NCI-H2196 (cell line): ENCODE results near the gene RNF123.

ENCODE experiments used
- DNase-seq: peaks from one replicate; lab custom pipeline; 2025; ENCODE audit not compliant: unreplicated experiment; lab: John Stamatoyannopoulos, UW

RNF123 gene

GRCh38 chr3:49658711-49659110 lies 30.6 kb upstream of the RNF123 start:
- no peak for DNase-seq

DNA sequence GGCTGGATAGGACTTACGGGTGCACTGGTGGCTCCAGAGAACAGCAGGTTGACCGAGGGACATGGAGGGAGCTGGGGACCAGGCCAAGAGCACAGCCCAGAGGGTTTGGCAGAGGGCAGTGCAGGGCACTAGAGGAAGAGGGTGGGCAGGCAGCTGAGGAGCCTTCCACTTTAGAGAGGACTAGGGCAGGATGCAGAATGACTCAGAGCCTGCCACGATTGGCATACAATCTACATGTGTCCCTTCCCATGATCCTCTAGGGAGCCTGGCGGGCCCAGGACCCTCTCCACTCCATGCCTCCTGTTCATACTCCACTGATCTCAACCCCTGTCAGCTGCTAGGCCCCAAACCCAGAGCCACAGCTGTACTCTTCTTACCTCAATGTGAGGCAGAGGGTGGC lies 29.6 kb upstream of the RNF123 start:
- no peak for DNase-seq

DNA sequence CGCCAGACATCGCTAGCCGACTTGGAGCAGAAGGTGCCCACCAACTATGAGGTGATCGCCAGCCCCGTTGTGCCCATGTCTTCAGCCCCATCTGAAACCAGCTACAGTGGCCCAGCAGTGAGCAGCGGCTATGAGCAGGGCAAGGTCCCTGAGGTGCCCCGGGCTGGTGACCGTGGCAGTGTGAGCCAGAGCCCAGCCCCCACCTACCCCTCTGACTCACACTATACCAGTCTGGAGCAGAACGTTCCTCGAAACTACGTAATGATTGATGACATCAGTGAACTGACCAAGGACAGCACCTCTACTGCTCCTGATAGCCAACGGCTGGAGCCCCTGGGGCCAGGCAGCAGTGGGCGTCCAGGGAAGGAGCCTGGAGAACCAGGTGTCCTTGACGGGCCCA lies 28.1 kb upstream of the RNF123 start:
- DNase-seq, result no peak

DNA sequence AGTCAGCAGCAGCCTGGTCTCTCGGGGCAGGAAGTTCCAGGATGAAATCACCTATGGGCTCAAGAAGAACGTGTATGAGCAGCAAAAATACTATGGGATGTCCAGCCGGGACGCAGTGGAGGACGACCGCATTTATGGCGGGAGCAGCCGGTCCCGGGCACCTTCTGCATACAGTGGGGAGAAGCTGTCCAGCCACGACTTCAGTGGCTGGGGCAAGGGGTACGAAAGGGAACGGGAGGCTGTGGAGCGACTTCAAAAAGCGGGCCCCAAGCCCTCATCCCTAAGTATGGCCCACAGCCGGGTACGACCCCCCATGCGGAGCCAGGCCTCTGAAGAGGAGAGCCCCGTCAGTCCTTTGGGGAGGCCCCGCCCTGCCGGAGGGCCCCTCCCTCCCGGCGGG lies 27.3 kb upstream of the RNF123 start:
- no peak for DNase-seq

DNA sequence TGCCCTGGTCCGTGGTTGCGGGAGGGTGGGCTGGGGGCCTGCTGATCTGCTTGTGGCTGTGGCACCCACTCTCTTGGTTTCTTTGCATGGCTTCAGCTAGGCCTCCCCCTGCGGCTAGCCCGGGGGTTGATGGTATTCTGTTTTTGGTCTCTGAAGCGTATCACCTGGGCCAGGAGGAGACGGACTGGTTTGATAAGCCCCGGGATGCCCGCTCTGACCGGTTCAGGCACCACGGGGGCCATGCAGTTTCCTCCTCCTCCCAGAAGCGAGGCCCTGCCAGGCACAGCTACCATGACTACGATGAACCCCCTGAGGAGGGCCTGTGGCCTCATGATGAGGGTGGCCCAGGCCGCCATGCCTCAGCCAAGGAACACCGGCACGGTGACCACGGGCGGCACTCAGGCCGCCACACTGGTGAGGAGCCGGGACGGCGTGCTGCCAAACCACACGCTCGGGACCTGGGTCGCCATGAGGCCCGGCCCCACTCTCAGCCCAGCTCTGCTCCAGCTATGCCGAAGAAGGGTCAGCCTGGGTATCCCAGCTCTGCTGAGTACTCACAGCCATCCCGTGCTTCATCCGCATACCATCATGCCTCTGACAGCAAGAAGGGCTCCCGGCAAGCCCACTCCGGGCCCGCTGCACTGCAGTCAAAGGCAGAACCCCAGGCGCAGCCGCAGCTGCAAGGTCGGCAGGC lies 26.5 kb upstream of the RNF123 start:
- DNase-seq, result no peak

DNA sequence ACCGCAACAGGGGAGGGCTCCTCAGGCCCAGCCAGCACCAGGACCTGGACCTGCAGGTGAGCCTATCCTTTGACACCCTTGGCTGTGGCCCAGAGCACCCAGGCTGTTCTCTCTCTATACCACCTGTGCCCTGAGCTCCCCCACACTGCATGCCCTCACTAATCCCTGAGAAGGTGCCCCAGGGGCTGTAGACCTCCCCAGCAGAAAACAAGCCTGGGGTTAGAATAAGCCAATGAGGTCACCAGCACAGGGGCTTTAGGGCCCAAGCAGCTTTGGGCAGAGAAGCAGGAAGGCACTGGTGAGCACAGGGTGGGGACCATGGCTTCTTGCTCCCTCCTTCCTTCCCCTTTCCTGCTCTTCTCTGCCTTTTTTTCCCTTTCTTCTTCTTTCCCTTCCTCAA lies 25.5 kb upstream of the RNF123 start:
- no peak for DNase-seq

DNA sequence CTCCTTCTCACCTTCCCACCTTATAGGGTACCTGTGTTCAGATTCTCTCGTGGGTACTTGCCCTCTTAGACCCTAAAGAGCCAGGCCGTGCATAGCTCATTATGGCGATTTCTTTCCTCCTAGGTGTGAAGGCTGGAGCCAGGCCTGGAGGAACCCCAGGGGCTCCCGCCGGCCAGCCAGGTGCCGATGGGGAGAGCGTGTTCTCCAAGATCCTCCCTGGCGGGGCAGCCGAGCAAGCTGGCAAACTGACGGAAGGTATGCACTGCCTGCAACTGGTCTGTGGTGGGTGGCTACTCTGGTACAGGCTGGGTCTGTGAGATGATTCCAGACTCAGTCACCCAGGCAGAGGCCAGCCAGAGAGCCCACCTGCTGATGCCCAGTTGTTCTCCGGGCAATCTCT lies 25.1 kb upstream of the RNF123 start:
- no peak for DNase-seq

DNA sequence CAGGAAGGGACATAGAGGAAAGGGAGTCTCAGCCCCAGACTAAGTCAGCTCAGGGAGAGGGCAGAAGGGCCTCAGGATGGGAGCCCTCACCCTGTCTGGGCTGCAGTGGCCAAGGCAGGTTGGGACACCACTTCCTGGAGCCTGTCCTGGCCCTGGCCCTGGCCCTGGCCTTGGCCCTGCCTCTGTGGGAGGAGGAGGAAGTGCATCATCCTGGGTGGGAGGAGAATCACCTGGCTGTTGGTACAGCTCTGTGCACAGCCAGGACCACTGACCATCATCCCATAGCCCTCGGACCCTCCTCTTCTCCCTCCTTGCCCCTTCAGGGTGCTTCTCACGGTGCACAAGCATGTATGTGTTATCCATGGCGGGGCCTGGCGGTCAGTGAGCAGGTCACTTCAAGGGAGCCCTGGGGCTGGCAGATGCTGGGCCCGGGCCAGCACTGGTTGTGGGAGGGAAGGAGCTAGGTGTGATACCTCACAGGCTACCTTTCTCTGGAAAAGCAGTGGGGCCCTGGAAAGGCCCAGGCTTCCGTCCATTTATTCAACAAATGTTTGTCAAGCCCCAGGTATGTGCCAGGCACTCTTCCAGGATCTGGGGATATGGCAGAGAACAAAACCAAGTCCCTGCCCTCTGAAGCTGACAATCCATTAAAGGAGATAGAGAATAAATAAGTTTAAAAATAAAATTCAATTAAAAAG lies 23.4 kb upstream of the RNF123 start:
- no peak for DNase-seq

GRCh38 chr3:49666592-49666991 lies 22.8 kb upstream of the RNF123 start:
- DNase-seq, result no peak

GRCh38 chr3:49667701-49668413 lies 21.5 kb upstream of the RNF123 start:
- DNase-seq, result no peak

DNA sequence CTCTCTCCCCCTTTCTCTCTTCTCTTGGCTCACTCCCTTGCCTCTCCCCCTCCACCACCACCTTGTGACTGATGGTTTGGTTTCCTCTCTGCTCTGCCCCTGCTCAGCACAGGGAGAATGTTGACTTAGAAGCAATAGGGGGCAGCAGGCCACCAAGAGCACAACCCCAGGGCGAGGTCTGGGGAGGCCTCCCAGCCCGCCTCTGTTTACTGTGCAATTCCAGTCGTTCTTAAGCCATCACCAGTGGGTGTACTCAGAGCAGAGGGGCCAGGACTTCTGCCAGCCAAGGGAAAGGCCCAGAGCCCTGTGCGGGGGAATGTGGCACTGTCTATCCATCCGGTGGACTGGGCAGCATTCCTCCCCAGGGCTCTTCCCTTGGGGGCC lies 21.0 kb upstream of the RNF123 start:
- DNase-seq, result no peak

DNA sequence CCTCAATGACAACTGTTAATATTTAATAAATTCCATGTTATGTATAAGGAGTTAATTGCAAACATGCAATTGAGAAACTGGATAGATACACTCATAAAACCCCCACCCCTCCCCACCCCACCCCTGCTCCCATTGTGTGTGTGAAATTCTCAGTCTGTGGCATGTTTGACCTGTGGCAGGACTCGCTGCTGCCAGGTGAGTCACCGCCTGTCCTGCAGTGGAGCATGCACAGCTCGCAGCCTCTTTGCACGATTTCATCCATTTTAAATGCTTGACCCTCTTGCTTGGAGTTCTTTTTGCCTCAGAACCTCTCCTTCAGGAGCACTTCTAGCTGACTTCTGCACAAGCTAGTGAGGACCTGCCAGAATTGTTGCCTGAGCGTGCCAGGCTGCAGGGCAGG lies 20.5 kb upstream of the RNF123 start:
- no peak for DNase-seq

GRCh38 chr3:49669352-49669751 lies 20.0 kb upstream of the RNF123 start:
- DNase-seq, result no peak

- DNase-seq, result no peak
Observed at GRCh38 chr3:49670940-49671290, 18.4 kb upstream of the RNF123 start.

GRCh38 chr3:49671291-49672288 lies 17.8 kb upstream of the RNF123 start:
- no peak for DNase-seq

DNA sequence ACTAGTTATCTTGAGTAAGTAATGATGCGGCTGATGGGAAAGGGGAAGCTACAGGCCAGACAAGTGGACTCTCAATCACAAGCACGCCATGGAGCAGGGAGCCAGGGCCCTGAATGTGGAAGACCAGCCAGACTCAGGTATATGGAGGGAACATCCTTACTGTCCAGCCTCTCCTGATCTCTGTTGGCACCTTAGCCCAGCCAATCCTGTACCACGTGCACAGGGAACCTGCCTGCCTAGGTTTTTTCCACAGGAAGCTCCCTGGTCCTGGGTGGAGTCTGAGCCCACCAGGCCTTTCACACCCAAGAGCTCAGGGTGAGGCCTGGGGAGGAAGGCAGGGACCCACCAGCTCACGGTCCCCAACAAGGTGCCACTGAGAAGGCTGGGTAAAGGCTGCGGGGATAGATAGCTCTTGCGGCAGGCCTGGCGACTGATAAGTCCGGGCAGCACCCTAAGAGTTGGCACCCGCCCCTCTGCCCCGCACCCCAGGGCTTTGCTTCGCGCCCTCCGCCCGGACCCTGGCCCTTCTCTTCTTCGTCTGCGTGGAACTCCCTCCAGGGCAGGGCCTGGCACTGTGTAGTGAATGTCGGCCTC lies 16.1 kb upstream of the RNF123 start:
- no peak for DNase-seq

- no peak for DNase-seq
Observed at GRCh38 chr3:49673715-49674496, 15.5 kb upstream of the RNF123 start, which contains the start of gene APEH. Gene APEH (plus strand): TSS chr3:49674351. CDS start chr3:49674402, 51 bp downstream.

DNA sequence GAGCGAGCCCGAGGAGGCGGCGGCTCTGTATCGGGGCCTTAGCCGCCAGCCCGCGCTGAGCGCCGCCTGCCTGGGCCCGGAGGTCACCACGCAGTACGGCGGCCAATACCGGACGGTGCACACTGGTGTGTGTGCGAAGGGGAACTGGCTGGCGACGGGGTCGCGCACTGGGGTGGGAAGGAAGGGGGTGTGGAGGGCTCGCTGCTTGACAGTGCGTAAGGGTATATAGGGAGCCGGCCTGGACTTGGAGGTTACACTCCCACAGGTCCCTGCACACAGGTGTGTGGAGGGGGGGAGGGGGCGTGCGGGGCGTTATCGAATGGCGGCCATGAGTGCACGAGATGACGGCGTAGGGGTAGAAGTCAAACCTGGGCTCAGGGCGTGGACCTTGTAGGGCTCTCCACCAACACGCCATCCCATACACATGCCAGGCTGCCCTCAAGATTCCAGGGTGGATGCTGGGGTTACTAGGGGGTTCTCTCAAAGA lies 14.8 kb upstream of the RNF123 start:
- DNase-seq, result no peak

GRCh38 chr3:49675912-49676311 lies 13.4 kb upstream of the RNF123 start:
- DNase-seq, result no peak
